Kidney glomerular epithelial cell (primary cell): ENCODE results near the gene VSX2.
A peak's percentile ranks its signal among the peaks of the same experiment; 100 is the strongest.
"Not testable (repeated sequence)": the region's sequence is repeated elsewhere in the genome, so short reads cannot be mapped to it uniquely, and the experiment has no call there.

Experiments
- DNase-seq: peaks from one replicate; lab custom pipeline; 2025; lab: John Stamatoyannopoulos, UW

The VSX2 gene

GRCh38 chr14:74259513-74259912 is 20.3 kb downstream of the VSX2 start:
- DNase-seq, result no peak

- no peak for DNase-seq
Measured at GRCh38 chr14:74260525-74261233, 21.4 kb downstream of the VSX2 start.

- no peak for DNase-seq
Measured at GRCh38 chr14:74261288-74261687, 22.0 kb downstream of the VSX2 start.

- DNase-seq, result no peak
Measured at GRCh38 chr14:74262076-74262475, 22.8 kb downstream of the VSX2 start.

GRCh38 chr14:74263181-74263580 is 23.9 kb downstream of the VSX2 start:
- DNase-seq, result no peak

GRCh38 chr14:74263921-74264320 is 24.7 kb downstream of the VSX2 start:
- no peak for DNase-seq

GRCh38 chr14:74265301-74265965 is 26.2 kb downstream of the VSX2 start:
- no peak for DNase-seq

- DNase-seq, result no peak
Measured at GRCh38 chr14:74267588-74267987, 28.3 kb downstream of the VSX2 start.

- DNase-seq, result not testable (repeated sequence)
Measured at GRCh38 chr14:74270382-74271177, 31.3 kb downstream of the VSX2 start.

GRCh38 chr14:74271365-74271764 is 32.1 kb downstream of the VSX2 start:
- no peak for DNase-seq

- DNase-seq, result no peak
Measured at GRCh38 chr14:74275241-74275841, 36.1 kb downstream of the VSX2 start.

GRCh38 chr14:74278080-74278479 is 38.8 kb downstream of the VSX2 start:
- DNase-seq, result no peak

GRCh38 chr14:74281069-74281468 is 41.8 kb downstream of the VSX2 start:
- no peak for DNase-seq

- DNase-seq, result no peak
Measured at GRCh38 chr14:74286736-74287135, 47.5 kb downstream of the VSX2 start.

GRCh38 chr14:74289801-74290200 is 50.6 kb downstream of the VSX2 start:
- no peak for DNase-seq

GRCh38 chr14:74290415-74290814 is 51.2 kb downstream of the VSX2 start:
- no peak for DNase-seq

GRCh38 chr14:74292061-74292460 is 52.8 kb downstream of the VSX2 start:
- no peak for DNase-seq

GRCh38 chr14:74293606-74294005 is 54.4 kb downstream of the VSX2 start:
- DNase-seq, result no peak

- no peak for DNase-seq
Measured at GRCh38 chr14:74296037-74296467, 56.8 kb downstream of the VSX2 start.

- no peak for DNase-seq
Measured at GRCh38 chr14:74297986-74298385, 58.7 kb downstream of the VSX2 start.

- DNase-seq, result peak; percentile 35
Measured at GRCh38 chr14:74299061-74299545, 59.9 kb downstream of the VSX2 start.

GRCh38 chr14:74301594-74302151 is 62.4 kb downstream of the VSX2 start:
- DNase-seq, result no peak
